Activated CD8-positive, alpha-beta memory T cell treated with anti-CD3 and anti-CD28 coated beads, Interleukin-2, amount 10 ng/mL, durations not matched to agents 7 days and 5 days (primary cell): ENCODE data around the gene CDK5RAP2. TPM values are rescaled to one million over a fixed set of nuclear protein-coding genes. Genes with fewer than 3 reads are reported as not detected.

Experiments
- ATAC-seq: fragments of 150-1000 bp; cut with Tn5 transposase; one replicate; pipeline ENCODE4 v1.10.0; 2021; ENCODE audit warnings: moderate library complexity
- CTCF ChIA-PET: fragments of 350-600 bp; sonication (Branson Sonifier 250); formaldehyde crosslinking; loops from one replicate; lab custom pipeline; 2021; ENCODE audit warnings: antibody characterized with exemption; lab: Charles Lee
- DNase-seq: peaks from one replicate; pipeline ENCODE4 v3.0.0-alpha.2; 2020
- H3K27ac Mint-ChIP-seq: one replicate; pipeline ENCODE4 v1.8.0; 2021; ENCODE audit warnings: mild to moderate bottlenecking, mixed read lengths
- H3K27me3 Mint-ChIP-seq: one replicate; pipeline ENCODE4 v1.8.0; 2021; ENCODE audit warnings: mixed read lengths
- H3K36me3 Mint-ChIP-seq: one replicate; pipeline ENCODE4 v1.8.0; 2021; ENCODE audit warnings: mild to moderate bottlenecking, mixed read lengths
- H3K4me1 Mint-ChIP-seq: one replicate; pipeline ENCODE4 v1.8.0; 2021; ENCODE audit warnings: mixed read lengths
- H3K4me3 Mint-ChIP-seq: one replicate; pipeline ENCODE4 v1.8.0; 2021; ENCODE audit warnings: mild to moderate bottlenecking, moderate library complexity, mixed read lengths
- H3K9me3 Mint-ChIP-seq: one replicate; pipeline ENCODE4 v1.8.0; 2022; ENCODE audit warnings: low read depth, mixed read lengths
- total RNA-seq, 2 experiments: library from RNA; stranded (reverse); gene quantifications; one replicate each; pipeline ENCODE4 v1.2.3, GENCODE V29; 2021

CDK5RAP2 gene
- total RNA-seq, 2 experiments from 2014 or later: 79.8 to 138 TPM

DNA sequence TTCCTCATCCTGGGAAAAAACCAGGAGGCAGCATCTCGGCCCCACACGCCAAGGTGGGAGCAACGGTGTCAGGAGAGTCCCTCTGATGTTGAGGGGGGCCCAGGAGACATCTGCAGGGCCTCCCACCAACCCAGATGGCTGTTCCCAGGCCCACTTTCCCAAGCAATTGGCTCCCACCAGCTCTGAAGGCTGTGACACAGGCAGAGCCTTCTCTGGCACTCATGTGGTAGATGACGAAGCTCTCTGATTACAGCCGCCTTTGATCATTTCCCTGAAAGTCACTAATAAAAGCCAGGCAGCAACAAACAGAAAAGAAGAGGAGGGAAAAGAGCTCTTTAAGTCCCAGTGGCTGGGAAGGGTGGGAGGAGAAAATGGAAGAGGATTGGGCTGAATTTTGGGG is 226.5 kb downstream of the CDK5RAP2 start:
- ATAC-seq: no peak
- H3K4me1 Mint-ChIP-seq: no peaks in the 10 kb centered on the region
- no peaks in the 10 kb centered on the region for H3K36me3 Mint-ChIP-seq
- H3K27ac Mint-ChIP-seq: no peak overlapping the region
- H3K9me3 Mint-ChIP-seq: no peaks in the 10 kb centered on the region
- CTCF ChIA-PET: no interaction called here
- no peak overlapping the region for H3K4me3 Mint-ChIP-seq
- H3K27me3 Mint-ChIP-seq: peaks cover 2% of the 10 kb centered on the region
- no peak for DNase-seq

DNA sequence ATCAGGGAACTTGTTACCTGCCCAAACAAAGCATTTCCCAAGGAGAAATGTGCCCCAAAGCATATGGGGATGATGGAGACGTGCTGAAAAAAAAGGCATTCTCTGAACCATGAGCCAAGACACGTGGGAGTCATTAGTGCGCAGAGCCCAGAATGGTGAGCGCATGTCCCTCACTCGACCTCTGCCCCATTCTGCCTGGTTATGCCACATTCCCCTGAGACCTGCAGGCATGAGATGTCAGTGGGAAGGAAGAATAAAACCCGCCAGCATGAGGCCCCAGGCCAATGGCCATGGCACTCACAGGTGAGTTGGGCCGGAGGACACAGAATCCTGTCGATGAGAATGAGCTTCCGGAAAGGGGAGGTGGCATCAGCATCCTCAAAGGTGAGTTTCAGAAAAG is 228.9 kb downstream of the CDK5RAP2 start:
- no peak overlapping the region for H3K27ac Mint-ChIP-seq
- no peaks in the 10 kb centered on the region for H3K36me3 Mint-ChIP-seq
- no peaks in the 10 kb centered on the region for H3K9me3 Mint-ChIP-seq
- ATAC-seq (no peak), DNase-seq (no peak)
- CTCF ChIA-PET: no interaction called here
- peaks cover 2% of the 10 kb centered on the region for H3K27me3 Mint-ChIP-seq
- H3K4me1 Mint-ChIP-seq: no peaks in the 10 kb centered on the region
- H3K4me3 Mint-ChIP-seq: no peak overlapping the region

DNA sequence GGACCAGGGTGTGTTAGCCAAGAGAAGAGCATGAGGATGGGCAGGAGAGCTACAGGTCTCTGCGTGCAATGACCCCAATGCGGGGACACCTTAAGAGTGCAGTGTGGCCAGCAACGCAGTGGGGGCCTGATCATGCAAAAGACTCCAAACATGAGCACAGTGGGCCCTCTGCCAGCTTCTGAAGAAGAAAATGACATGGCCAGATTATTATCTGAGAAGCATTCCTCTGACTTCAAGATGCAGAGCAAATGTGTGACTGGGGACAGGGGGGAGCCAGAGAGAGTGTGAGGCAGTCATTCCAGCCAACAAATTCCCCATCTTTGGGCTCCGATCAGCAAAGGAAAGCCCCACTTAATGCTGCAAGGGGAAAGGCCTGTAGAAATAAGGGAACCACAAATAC is 229.4 kb downstream of the CDK5RAP2 start:
- no peaks in the 10 kb centered on the region for H3K4me1 Mint-ChIP-seq
- no peak overlapping the region for H3K4me3 Mint-ChIP-seq
- H3K27me3 Mint-ChIP-seq: peaks cover 2% of the 10 kb centered on the region
- ATAC-seq (no peak), DNase-seq (no peak)
- no peaks in the 10 kb centered on the region for H3K36me3 Mint-ChIP-seq
- H3K27ac Mint-ChIP-seq: no peak overlapping the region
- CTCF ChIA-PET: no interaction called here
- H3K9me3 Mint-ChIP-seq: no peaks in the 10 kb centered on the region

DNA sequence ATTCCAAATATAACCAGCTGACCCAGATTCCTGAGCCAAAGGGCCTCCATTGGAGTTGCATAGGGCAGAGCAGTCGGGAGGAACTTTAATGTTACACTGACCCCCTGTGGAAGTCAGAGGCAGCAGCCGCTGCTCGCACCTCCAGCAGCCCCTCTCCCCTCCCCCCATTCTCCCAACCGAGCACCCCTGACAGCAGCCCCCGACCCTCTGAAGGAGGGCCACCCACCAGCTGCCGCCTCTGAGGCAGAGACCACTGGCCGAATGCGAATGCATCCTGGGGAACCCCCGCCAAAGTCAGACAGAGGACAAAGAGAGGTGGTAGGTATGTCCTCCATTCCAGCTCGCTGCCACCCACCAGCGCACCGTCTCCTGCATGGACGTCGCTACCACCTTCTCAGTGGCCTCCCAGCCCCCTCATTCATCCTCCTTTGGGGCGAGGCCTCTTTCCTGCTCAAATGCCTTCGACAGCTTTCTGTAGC is 231.0 kb downstream of the CDK5RAP2 start:
- Mint-ChIP-seq H3K36me3 (no peaks in the 10 kb centered on the region), H3K9me3 (no peaks in the 10 kb centered on the region), H3K27me3 (peaks cover 2% of the 10 kb centered on the region), H3K27ac (no peak overlapping the region), H3K4me3 (no peak overlapping the region), H3K4me1 (peaks cover 3% of the 10 kb centered on the region)
- no peak for DNase-seq
- CTCF ChIA-PET: interaction anchor here (0.7 to 1.3 kb wide), 2 partner anchors 10 to 1368 kb away, joined by 3 to 4 read pairs; no protein-coding TSS in a partner anchor
- peak; percentile 45 for ATAC-seq

DNA sequence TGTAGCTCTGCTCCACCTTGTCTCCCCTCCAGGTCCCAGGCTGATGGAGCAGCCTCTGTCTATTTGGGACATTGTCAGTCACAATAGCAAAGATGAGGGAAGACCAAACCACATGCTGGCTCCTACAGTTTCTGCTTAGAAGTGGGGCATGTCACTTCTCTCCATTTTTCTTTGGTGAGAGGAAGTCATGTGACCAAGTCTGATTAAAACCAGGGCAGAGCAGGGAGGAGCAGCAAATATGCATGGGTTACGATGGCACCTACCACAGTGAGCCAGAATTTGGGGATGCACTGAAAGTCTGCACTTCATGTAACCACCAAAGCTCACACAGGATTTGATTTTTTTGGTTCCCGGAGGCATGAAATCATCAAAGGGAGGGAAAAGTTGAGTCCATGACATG is 234.6 kb downstream of the CDK5RAP2 start:
- no peak for DNase-seq
- Mint-ChIP-seq H3K4me3 (no peak overlapping the region), H3K27me3 (peaks cover 5% of the 10 kb centered on the region), H3K36me3 (no peaks in the 10 kb centered on the region), H3K9me3 (no peaks in the 10 kb centered on the region), H3K27ac (no peak overlapping the region), H3K4me1 (peaks cover 3% of the 10 kb centered on the region)
- CTCF ChIA-PET: no interaction called here
- no peak for ATAC-seq

DNA sequence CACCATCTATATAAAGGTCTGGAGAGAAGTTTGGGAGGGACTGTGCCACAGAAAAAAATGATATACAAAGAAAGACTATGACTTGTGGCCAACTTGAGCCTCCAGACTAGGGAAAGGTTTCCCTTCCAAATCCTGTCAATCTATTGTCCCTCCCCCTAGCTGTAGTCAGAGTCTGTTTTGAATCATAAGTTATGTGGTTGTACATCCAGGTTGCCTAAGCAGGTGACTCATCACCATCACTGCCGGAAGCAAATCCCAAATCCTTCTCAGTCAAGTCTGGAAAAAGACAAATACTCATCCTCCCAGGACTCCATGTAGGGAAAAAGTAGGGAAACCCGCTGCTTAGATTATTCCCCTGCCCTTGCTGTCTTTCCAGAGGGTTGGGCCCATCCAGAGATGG is 235.7 kb downstream of the CDK5RAP2 start:
- no peaks in the 10 kb centered on the region for H3K9me3 Mint-ChIP-seq
- CTCF ChIA-PET: no interaction called here
- H3K27ac Mint-ChIP-seq: no peak overlapping the region
- peaks cover 3% of the 10 kb centered on the region for H3K27me3 Mint-ChIP-seq
- no peak for DNase-seq
- no peaks in the 10 kb centered on the region for H3K36me3 Mint-ChIP-seq
- ATAC-seq: no peak
- H3K4me3 Mint-ChIP-seq: no peak overlapping the region
- peaks cover 3% of the 10 kb centered on the region for H3K4me1 Mint-ChIP-seq

DNA sequence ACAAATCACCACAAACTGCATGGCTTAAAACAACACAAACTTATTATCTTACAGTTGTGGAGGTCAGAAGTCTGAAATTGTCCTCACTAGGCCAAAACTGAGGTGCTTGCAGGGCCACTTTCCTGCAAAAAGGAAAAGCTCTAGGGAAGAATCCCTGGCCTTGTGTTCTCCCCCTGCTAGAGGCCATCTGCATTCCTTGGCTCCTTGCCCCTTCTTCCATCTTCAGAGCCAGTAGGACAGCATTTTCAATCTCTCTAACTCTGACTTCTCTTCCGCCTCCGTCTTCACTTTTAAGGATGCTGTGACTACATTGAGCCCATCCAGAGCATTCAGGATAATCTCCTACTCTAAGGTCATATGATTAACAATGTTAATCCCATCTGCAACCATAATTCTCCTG is 236.6 kb downstream of the CDK5RAP2 start:
- H3K27ac Mint-ChIP-seq: no peak overlapping the region
- DNase-seq: peak; percentile 31
- H3K9me3 Mint-ChIP-seq: no peaks in the 10 kb centered on the region
- CTCF ChIA-PET: no interaction called here
- H3K27me3 Mint-ChIP-seq: peaks cover 9% of the 10 kb centered on the region
- H3K4me1 Mint-ChIP-seq: peaks cover 3% of the 10 kb centered on the region
- no peak overlapping the region for H3K4me3 Mint-ChIP-seq
- ATAC-seq: no peak
- H3K36me3 Mint-ChIP-seq: no peaks in the 10 kb centered on the region

Other genes starting within 250 kb of the CDK5RAP2 start
- 1 to 10 TPM; 6.4 to 6.7 TPM for gene MEGF9, start 134.3 kb upstream of the CDK5RAP2 start, total RNA-seq
- 10 to 100 TPM; 82.2 to 88.3 TPM for gene FBXW2, start 213.2 kb upstream of the CDK5RAP2 start, total RNA-seq